DND-41 (cell line): ENCODE data around the gene NAA35.

Source experiments
- ATAC-seq: fragments of 200-7000 bp; cut with Tn5 transposase; 3 replicates; pipeline ENCODE4 v1.9.1; 2021; ENCODE audit warnings: low read depth; ENCODE audit not compliant: insufficient read depth
- DNase-seq: peaks from one replicate; pipeline ENCODE4 v3.0.0-alpha.2; 2020
- H2AFZ ChIP-seq: 2 replicates; pipeline ENCODE4 v1.6.0; 2012; ENCODE audit warnings: low read depth, low read length
- H3K27ac ChIP-seq: 2 replicates; pipeline ENCODE4 v1.5.1; 2012; ENCODE audit warnings: low read length, inconsistent platforms
- H3K27me3 ChIP-seq: fragments of 200-600 bp; sonication (generic); 2 replicates; pipeline ENCODE4 v1.6.0; 2012; ENCODE audit warnings: low read length, mild to moderate bottlenecking, inconsistent platforms; ENCODE audit not compliant: insufficient read depth, poor library complexity
- H3K36me3 ChIP-seq: 2 replicates; pipeline ENCODE4 v1.5.1; 2012; ENCODE audit warnings: low read length, inconsistent platforms; ENCODE audit not compliant: insufficient read depth
- H3K4me1 ChIP-seq: 2 replicates; pipeline ENCODE4 v1.5.1; 2012; ENCODE audit warnings: mild to moderate bottlenecking, low read length; ENCODE audit not compliant: insufficient read depth
- H3K4me2 ChIP-seq: 2 replicates; pipeline ENCODE4 v1.6.0; 2012; ENCODE audit warnings: mild to moderate bottlenecking, moderate library complexity, low read length, inconsistent platforms; ENCODE audit not compliant: insufficient read depth
- H3K4me3 ChIP-seq, 2 experiments: fragments of 200-600 bp in 1 of 2; shearing (Covaris generic) in 1 of 2; 2 replicates each; pipeline ENCODE4 v1.5.1; 2012 to 2016; ENCODE audit warnings: inconsistent platforms in 2 of 2, low read length in 2 of 2, mild to moderate bottlenecking in 2 of 2, low read depth in 1 of 2, moderate library complexity in 1 of 2
- H3K79me2 ChIP-seq: 2 replicates; pipeline ENCODE4 v1.6.0; 2012; ENCODE audit warnings: low read length, inconsistent platforms; ENCODE audit not compliant: insufficient read depth
- H3K9ac ChIP-seq: 2 replicates; pipeline ENCODE4 v1.6.0; 2012; ENCODE audit warnings: low read depth, mild to moderate bottlenecking, inconsistent platforms, low read length, moderate library complexity
- H3K9me3 ChIP-seq: 2 replicates; pipeline ENCODE4 v1.5.1; 2012; ENCODE audit warnings: low read length, moderate library complexity, mild to moderate bottlenecking, inconsistent platforms; ENCODE audit not compliant: insufficient read depth, severe bottlenecking
- H4K20me1 ChIP-seq: 2 replicates; pipeline ENCODE4 v1.6.0; 2012; ENCODE audit warnings: low read length; ENCODE audit not compliant: insufficient read depth
- EZH2 ChIP-seq: IDR thresholded peaks from 3 replicates; pipeline ENCODE4 v1.6.1; 2012; ENCODE audit warnings: borderline replicate concordance, low read depth, mild to moderate bottlenecking, moderate library complexity, low read length, inconsistent platforms; ENCODE audit not compliant: severe bottlenecking
- TF ChIP-seq, protein P1 (sequence below): IDR thresholded peaks from 2 replicates; pipeline ENCODE4 v1.5.1; 2012; ENCODE audit warnings: borderline replicate concordance, low read length, moderate library complexity, mild to moderate bottlenecking; ENCODE audit not compliant: poor library complexity, severe bottlenecking; ENCODE audit errors: extremely low read depth

NAA35 gene

DNA sequence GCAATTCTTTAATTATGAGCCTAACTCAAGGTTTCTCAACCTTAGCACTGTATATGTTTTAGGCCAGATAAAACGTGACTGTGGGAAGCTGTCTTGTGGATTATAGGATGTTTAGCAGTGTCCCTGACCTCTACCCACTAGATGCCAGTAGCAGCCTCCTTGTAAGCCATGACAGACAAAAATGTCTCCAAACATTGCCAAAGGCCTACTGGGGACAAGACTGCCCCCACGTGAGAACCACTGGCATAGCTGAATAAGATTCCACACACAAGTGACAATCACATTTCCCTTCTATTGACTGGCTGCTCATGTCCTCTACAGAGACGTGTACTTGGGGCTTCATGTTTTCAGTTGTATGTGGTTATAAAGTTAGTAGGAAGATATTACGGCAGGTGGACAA lies 103.1 kb downstream of the NAA35 start:
- no peak overlapping the region for H3K4me3 ChIP-seq

DNA sequence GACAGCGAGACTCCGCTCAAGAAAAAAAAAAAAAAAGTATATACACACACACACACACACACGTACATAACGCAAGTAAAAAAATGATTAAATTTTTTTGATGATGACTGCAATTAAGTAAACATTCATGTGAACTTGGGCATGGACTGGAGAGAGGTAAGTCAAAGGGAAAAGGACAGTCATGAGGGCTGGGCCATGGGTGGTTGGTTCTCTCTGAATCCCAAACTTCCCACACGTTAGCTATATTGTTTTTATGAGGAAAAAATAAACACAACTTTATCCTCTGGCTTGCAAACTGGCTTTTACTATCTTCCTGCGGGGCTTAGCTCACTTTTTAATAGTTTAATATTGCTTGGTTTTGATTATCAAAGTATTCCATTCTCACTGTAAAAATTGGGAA lies 104.7 kb downstream of the NAA35 start:
- H3K9me3 ChIP-seq = no peaks in the 10 kb centered on the region
- no peak overlapping the region for H2AFZ ChIP-seq
- H3K36me3 ChIP-seq = no peaks in the 10 kb centered on the region
- H3K27me3 ChIP-seq = no peaks in the 10 kb centered on the region
- no peak overlapping the region for H3K4me2 ChIP-seq
- H3K9ac ChIP-seq = no peak overlapping the region
- no peak overlapping the region for H3K27ac ChIP-seq
- no peaks in the 10 kb centered on the region for H3K79me2 ChIP-seq
- no peak for TF ChIP-seq EZH2
- TF ChIP-seq, protein P1, sequence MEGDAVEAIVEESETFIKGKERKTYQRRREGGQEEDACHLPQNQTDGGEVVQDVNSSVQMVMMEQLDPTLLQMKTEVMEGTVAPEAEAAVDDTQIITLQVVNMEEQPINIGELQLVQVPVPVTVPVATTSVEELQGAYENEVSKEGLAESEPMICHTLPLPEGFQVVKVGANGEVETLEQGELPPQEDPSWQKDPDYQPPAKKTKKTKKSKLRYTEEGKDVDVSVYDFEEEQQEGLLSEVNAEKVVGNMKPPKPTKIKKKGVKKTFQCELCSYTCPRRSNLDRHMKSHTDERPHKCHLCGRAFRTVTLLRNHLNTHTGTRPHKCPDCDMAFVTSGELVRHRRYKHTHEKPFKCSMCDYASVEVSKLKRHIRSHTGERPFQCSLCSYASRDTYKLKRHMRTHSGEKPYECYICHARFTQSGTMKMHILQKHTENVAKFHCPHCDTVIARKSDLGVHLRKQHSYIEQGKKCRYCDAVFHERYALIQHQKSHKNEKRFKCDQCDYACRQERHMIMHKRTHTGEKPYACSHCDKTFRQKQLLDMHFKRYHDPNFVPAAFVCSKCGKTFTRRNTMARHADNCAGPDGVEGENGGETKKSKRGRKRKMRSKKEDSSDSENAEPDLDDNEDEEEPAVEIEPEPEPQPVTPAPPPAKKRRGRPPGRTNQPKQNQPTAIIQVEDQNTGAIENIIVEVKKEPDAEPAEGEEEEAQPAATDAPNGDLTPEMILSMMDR = no peak
- no peak for DNase-seq
- no peaks in the 10 kb centered on the region for H4K20me1 ChIP-seq
- no peak overlapping the region for H3K4me3 ChIP-seq
- H3K4me1 ChIP-seq = no peaks in the 10 kb centered on the region
- no peak for ATAC-seq

More for the DNA sequence above, 103.1 kb downstream of the NAA35 start:
- TF ChIP-seq, protein P1 = peak; percentile 34
- no peak for TF ChIP-seq EZH2
- Histone ChIP-seq H3K27me3 (no peaks in the 10 kb centered on the region), H3K9me3 (no peaks in the 10 kb centered on the region), H3K4me2 (no peak overlapping the region), H3K9ac (no peak overlapping the region), H3K27ac (no peak overlapping the region), H2AFZ (no peak overlapping the region), H3K4me1 (no peaks in the 10 kb centered on the region), H3K36me3 (no peaks in the 10 kb centered on the region), H4K20me1 (no peaks in the 10 kb centered on the region), H3K79me2 (no peaks in the 10 kb centered on the region)
- ATAC-seq (no peak), DNase-seq (no peak)

DNA sequence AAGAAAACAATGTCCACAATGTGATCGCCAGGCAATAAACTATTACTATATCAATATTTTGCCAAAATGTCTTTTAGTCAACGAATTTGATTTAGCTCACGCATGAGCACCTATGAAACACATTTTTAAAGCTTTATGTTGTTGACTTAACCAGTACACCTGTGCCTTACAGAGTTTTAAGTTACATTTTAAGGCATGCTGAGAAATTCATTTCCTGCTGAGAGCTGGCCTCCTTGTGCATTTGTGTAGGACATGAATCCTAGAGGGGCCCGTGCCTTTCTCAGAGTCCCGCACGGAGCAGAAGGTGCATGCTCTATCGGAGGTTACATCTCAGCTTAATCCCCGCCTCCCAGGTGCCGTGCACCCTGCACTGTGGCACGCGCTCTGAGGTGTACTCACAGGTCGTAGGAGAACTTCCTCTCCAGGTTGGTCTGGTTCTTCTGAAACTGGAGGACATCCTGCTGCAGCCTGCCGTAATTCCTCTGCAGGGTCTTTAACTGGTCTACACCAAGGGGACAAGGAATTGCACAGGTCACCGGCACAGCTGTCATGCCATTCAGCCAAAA lies 105.2 kb downstream of the NAA35 start:
- Histone ChIP-seq H3K79me2 (no peaks in the 10 kb centered on the region), H3K9me3 (no peaks in the 10 kb centered on the region), H3K4me1 (no peaks in the 10 kb centered on the region), H3K4me2 (no peak overlapping the region), H3K27ac (no peak overlapping the region), H3K9ac (no peak overlapping the region), H4K20me1 (no peaks in the 10 kb centered on the region), H3K27me3 (no peaks in the 10 kb centered on the region), H2AFZ (no peak overlapping the region), H3K36me3 (no peaks in the 10 kb centered on the region), H3K4me3 (no peak overlapping the region)
- no peak for ATAC-seq
- TF ChIP-seq EZH2 = no peak
- TF ChIP-seq, protein P1 = no peak
- DNase-seq = no peak
